Measurements from ENCODE around the gene HES1.

HES1 gene

DNA sequence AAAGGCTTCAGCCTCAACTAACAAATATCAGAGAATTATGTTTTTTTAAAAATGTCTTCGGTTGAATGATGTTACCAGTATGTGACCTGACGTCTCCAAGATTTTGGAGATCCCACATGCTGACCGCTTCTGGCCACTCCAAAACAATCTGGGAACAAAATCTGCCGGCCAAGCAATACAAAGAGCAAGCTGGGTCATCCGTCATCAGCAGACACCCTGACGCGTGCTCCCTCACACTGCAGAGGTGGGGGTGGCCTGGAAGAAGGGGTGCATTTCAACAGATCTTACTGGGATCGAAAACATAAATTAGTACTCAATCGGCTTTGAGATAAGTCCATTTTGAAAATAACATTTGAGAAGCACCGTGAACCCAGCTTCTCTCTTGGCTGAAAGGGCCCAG, 33.6 kb downstream of the HES1 start:
- DNase-seq, result no peak

DNA sequence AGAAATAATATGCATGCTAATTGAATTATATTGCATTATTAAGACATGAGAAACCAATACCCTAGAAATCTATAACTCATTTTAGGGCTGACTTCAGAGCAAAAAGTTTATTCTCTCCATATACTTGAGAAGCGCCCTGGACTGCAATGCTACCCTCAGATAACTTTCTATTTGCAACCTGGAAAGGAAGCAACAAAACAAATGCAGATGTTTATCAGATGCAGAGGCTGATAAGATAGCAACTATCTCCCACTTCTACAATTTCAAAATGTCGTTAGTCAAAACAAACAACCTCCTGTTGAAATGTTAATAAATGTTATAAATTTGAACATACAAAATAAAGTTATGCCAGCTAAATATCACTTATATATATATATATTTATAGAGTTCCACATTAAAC, 34.8 kb downstream of the HES1 start:
- no peak for DNase-seq

DNA sequence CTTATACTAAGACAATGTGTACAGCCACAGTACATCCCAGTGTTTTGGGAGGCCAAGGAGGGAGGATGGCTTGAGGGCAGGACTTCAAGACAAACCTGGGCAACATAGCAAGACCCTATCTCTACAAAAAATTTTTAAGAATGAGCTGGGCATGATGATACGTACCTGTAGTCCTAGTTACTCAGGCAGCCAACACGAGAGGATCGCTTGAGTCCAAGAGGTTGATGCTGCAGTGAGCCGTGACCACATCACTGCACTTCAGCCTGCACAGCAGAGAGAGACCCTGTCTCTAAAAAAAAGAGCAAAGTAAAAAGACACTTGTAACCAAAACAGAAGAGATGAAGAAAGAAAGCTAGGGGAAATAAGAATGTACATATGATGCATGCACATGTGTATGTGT, 38.5 kb downstream of the HES1 start:
- DNase-seq, result no peak

GRCh38 chr3:194174980-194175379, 39.0 kb downstream of the HES1 start:
- DNase-seq, result no peak

DNA sequence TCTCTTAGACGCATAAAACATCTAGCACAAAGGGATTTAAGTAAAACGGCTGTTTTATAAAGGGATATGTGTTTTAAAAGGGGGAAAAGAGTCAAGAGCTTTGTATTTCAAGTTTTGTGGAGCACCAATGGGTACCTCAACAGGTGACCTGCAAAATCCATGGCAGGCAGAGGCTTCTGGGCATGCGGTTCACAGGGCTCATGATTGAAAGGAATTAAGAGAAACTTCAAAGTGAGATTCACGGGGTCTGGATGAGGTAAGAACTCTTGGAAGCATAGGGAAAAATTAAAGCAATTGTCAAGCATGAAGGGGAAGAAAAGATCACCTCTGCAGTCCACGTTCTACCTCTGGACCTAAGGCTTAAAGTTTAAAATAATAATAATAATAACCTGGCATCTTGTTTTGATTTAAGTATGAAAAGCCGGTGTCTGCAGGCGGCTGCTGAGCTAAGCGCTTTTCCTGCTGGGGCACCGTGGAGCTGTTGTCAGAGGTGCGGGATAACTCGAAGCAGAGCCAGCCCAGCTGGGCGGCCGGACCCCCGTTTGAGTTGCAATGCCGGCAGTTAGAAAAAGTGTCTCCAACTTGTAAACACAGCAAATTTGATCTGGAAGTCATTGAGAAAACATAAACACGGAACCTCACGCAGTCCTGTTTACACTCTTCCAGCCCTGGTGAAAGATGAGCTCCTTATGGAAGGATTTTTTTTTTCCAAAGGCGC, 40.5 kb downstream of the HES1 start:
- no peak for DNase-seq

GRCh38 chr3:194177141-194177540, 41.2 kb downstream of the HES1 start:
- DNase-seq, result no peak

DNA sequence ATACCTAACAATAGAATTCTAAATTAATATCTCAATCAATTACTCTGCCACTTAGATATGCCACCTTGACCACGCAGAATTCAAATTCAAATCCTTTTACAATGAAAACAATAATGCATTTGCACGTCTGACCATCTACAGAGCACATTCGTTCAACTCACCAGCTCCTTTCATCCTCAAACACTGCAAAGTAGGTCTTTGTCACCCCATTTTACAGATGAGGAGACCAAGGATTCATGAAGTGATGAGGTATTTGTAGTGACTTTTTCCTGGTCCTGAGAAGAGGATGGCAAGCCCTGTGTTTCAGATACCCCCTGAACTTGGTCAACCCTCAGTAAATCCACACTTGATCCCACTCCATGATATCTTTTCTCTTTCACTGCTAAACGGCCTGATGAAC, 42.2 kb downstream of the HES1 start:
- no peak for DNase-seq

DNA sequence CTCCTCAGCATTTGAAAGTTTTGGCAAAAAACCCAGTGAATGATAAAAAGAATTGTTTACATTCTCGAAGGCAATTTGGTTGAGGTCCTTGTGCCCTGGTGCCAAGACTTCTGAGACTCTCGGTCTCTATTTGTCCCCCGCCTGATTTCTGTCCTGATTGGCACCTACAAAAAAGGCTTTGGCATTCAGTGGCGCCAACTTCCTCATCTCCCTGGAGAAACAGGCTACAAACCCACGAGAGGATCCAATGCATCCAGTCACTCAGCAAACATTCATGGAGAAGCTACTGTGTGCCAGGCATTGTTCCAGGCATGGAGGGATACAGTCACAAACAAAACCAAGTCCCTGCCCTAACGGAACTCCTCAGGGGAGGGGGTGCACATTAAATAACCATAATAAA, 42.7 kb downstream of the HES1 start:
- DNase-seq, result no peak

- no peak for DNase-seq
These were observed 44.6 kb downstream of the HES1 start for GRCh38 chr3:194180570-194180969.

GRCh38 chr3:194181612-194182529, 45.9 kb downstream of the HES1 start:
- no peak for DNase-seq

- no peak for DNase-seq
These were observed 47.3 kb downstream of the HES1 start for GRCh38 chr3:194183271-194183670.

- DNase-seq, result no peak
These were observed 48.4 kb downstream of the HES1 start for GRCh38 chr3:194184265-194184751.

GRCh38 chr3:194184801-194185200, 48.9 kb downstream of the HES1 start:
- no peak for DNase-seq

- no peak for DNase-seq
These were observed 49.3 kb downstream of the HES1 start for GRCh38 chr3:194185221-194185620.

GRCh38 chr3:194187233-194187944, 51.4 kb downstream of the HES1 start:
- DNase-seq, result no peak

Data from C1 segment of cervical spinal cord (tissue), 14 donors.